ENCODE results near the gene C1QL2.

Gene C1QL2

DNA sequence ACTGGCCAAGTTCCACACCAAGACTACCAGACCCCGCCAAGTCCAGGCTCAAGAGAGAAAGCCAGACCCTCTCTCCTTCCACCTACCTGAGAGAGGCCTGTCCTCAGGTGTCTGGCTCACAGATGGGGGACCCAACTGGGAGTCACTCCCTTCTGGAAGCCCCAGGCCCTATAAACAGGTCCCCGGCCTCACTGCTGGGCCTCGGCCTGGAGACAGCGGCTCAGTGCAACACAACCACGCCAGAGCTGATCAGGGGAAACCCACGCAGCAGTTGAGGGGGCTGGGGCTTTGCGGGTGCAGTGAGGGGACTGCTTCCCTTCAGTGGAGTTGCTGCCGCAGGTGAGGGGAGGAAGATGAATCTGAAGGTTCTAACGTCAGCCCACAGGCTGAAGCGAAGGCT, 22.8 kb upstream of the C1QL2 start:
- DNase-seq = no peak
- in situ Hi-C loops (cut with HindIII; ENCODE audit: low pct_ligation_motif_present, low pct_unique_long_range_greater_than_20kb, low sequenced_read_pairs) = no loop called here

DNA sequence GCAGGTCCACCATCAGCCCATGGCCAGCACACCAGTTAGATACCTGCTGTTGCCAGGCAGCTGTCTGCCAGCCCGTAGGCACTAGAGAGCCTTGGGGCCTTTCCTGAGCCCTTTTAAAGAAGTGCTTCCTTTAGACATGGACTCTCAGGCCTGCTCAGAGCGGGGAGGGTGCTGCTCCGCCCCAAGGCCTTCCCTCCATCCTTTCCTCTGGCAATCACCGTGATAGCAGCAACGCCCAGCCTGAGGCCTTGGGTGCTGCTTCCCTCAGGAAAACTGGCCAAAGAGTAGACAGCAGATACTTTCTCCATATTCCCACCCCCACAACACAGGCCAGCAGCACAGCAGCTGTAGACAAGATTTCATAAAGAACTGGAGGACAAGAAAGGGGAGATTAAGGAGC, 22.3 kb upstream of the C1QL2 start:
- in situ Hi-C loops (cut with HindIII; ENCODE audit: low pct_ligation_motif_present, low pct_unique_long_range_greater_than_20kb, low sequenced_read_pairs) = no loop called here
- no peak for DNase-seq

DNA sequence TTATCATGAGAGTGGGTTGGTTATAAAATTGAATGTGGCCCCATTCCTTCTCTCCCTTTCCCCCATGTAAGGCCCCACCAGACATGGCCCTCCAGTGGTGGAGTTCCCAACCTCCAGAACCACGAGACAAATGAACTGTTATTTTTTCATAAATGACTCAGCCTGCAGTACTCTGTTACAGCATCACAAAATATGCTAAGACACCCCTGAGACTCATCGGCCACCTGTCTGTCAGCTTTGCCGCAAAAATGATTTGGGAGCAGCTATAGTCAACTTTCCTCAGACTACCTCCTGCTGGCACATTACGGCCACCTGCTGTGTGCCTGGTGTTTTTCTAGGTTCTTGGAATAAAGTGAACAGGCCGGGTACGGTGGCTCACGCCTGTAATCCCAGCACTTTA, 21.4 kb upstream of the C1QL2 start:
- in situ Hi-C loops (cut with HindIII; ENCODE audit: low pct_ligation_motif_present, low pct_unique_long_range_greater_than_20kb, low sequenced_read_pairs) = no loop called here
- peak; percentile 33 for DNase-seq

DNA sequence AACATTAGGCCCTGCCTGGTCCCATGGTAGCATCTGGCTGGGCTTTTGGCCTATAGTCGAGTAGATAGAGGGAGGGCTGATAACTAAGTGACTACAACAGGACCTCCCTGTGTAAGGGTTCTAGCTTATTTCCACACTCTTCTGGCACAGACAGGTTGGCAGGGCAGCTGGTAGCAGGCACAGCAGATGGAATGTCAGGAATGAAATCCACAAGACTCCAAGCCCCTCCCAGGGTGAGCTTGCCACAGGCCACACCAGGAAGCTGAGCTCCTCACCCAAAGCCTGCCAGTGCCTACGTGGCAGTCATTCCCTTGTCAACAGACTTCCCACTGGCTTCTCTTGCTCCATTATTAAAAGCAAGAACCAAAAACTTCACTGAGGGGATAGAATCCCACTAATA, 20.7 kb upstream of the C1QL2 start:
- DNase-seq = peak; percentile 90
- in situ Hi-C loops (cut with HindIII; ENCODE audit: low pct_ligation_motif_present, low pct_unique_long_range_greater_than_20kb, low sequenced_read_pairs) = no loop called here

DNA sequence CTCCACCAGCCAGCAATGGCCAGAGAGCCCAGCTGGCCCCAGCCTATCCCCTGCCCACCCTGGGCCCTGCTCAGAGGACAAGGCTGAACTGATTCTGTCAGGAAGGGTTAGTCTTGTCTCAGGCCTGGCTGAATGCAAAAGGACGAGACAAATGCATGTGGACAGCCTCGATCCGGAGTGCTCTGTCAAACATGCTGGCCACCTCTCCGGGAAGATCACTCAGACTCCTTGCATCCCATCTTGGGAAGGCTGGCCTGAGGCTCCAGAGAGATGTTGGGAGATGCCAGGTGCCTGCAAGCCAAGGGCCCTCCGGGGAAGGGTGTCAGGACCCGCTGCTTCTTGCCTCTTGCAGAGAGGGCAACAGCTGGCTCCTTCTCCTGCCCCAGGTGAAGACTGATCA, 20.2 kb upstream of the C1QL2 start:
- no peak for DNase-seq
- in situ Hi-C loops (cut with HindIII; ENCODE audit: low pct_ligation_motif_present, low pct_unique_long_range_greater_than_20kb, low sequenced_read_pairs) = no loop called here

DNA sequence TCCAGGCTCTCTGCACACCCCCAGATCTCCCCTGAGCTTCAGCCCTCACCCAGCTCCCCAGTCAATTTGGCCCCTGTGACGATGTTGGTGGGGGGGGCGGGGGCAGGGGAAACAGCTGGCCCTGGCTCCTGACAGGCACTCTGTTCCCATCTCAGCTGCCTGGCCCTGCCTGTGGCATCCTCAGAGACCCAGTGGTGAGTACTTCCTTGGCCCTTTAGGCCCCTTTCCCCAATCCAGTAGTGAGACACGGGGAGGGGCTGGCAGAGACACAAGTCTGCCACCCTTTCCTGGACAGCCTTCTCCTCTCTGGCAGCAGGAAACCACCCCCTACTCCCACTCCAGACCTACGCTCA, 19.3 kb upstream of the C1QL2 start:
- no peak for DNase-seq
- in situ Hi-C loops (cut with HindIII; ENCODE audit: low pct_ligation_motif_present, low pct_unique_long_range_greater_than_20kb, low sequenced_read_pairs) = no loop called here

DNA sequence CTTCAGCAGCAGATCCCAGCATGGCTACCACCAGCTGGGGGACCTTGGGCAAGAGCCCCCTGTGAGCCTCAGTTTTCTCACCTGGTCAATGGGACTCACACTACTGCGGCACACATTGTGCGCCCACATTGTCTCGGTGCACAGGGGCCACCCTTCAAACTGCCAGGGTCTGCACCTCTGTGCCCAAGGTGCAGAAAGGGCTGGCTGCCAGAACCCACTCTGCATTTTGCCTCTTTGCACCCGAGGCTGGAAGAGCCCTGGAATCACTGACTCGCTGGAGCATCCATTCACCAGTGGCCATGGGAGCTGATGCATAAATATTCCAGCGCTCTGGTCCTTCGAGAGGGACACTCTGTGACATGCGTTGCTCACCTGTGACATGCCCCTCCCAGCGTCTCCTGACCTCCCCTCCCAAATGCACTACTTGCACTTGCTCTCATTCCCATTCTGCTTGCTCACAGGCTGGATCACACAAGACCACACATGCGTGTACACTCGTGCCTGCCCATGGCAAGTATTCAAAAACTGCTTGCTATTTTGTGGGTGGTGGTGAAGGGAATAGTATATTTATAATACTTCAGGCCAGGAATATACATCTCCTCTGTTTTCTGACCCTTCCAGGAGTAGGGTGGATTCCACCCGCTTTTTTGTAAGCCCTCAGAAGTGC, 18.8 kb upstream of the C1QL2 start:
- in situ Hi-C loops (cut with HindIII; ENCODE audit: low pct_ligation_motif_present, low pct_unique_long_range_greater_than_20kb, low sequenced_read_pairs) = no loop called here
- DNase-seq = no peak

DNA sequence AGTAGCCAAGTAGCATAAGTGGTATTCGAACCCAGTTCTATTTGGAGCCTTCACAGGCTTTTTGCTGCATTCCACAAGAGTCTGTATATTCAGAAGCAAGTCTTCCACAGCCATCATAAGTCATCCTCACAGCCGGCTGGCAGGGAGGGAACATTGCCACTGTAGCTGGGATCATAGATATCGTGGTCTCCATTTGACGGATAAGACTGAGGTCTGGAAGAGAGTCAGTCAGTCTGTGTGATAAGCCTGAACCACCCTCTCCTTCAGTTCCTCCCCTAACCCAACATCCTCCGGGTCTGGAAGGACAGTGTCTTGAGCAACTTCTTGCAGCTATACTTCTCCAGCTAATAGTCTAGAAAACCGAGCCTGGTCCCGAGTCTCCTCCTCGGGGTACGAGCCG, 17.0 kb upstream of the C1QL2 start:
- in situ Hi-C loops (cut with HindIII; ENCODE audit: low pct_ligation_motif_present, low pct_unique_long_range_greater_than_20kb, low sequenced_read_pairs) = no loop called here
- DNase-seq = no peak

DNA sequence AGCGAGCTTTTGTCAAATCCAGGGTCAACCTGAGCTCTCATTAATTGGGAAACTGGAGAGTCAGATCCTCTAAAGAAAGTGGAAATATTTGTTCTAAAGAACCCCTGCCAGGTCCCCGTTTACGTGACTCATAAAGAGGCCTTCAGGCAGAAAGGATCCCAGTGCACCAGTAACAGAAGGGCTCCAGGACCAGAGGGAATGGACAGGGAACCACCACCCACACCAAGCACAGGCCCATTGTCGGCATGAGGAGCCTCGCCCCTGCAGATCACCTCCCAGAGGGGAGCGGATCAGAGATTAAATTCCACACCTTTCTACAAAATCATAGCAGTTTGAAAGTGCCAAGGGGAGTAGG, 16.4 kb upstream of the C1QL2 start:
- in situ Hi-C loops (cut with HindIII; ENCODE audit: low pct_ligation_motif_present, low pct_unique_long_range_greater_than_20kb, low sequenced_read_pairs) = no loop called here
- DNase-seq = no peak

DNA sequence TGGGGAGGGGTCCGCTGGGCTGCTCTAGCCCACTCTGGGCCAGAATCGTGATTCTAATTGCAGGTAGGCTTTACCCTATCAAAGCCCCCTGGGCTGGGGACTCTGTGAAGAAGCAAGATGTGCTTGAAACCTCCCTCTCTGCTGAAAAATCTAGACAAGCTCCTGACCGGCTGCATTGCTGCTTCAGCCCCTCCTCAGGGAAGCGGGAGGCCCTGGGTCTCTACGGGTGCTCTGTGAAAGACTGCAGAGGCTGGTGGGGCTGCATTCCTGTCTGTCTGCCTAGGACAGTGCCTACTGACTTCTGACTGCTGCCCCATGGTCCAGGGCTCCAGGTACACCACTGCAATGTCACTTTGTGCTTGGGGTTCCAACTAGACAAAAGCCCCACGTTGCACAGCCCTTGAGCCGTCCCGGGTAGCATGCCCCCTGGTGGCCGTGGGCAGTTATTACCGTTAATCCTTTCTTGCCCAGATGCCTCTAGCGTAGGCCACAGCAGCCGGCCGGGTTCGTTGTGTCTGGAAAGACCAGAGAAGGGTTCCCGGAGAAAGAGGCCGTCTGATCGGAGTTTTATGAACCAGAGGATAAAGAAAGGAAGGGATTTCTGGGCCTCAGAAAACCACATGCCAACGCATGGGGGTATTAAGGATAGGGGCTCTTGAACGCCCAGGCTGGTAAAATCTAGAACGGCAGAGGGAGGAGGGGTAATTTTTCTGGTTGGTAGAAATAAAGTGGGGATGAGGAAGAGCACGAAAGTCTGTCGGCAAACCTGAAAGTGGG, 15.9 kb upstream of the C1QL2 start:
- DNase-seq = peak; percentile 52
- in situ Hi-C loops (cut with HindIII; ENCODE audit: low pct_ligation_motif_present, low pct_unique_long_range_greater_than_20kb, low sequenced_read_pairs) = no loop called here

DNA sequence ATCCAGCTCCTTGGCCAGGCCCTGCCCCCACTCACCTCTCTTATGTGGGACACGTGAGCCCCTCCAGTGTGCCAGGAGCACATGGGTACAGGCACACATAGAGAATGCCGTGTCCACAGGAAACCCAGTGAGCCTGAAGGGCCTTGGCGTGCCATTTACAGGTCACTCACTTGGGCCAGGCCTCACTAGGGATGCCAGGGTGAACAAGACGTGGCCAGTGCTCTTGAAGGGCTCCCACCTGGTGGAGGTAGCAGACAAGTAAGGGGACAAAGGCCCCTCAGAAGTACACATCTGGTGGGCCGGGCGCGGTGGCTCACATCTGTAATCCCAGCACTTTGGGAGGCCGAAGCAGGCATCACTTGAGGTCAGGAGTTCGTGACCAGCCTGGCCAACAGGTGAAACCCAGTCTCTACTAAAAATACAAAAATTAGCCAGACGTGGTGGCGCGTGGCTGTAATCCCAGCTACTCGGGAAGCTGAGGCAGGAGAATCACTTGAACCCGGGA, 15.1 kb upstream of the C1QL2 start:
- in situ Hi-C loops (cut with HindIII; ENCODE audit: low pct_ligation_motif_present, low pct_unique_long_range_greater_than_20kb, low sequenced_read_pairs) = no loop called here
- no peak for DNase-seq

DNA sequence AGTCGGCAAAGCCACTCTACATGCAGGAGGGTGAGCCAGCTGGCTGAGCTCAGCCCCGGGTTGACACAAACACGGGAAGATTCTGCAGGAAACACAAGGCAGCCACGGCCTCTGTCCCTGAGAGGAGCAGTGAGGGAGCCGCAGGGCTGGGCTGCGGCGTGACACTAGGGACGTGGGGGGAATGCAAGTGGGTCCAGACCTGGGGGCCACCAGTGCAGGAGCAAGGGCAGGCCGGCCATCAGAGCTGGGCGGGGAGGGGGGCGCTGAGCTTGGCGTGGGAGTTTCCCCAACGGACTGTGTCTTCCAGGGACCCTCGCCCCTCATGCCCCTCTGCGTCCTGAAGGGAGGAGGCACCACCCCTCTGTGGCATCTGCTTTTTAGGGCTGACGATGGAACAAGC, 12.0 kb upstream of the C1QL2 start:
- no peak for DNase-seq
- in situ Hi-C loops (cut with HindIII; ENCODE audit: low pct_ligation_motif_present, low pct_unique_long_range_greater_than_20kb, low sequenced_read_pairs) = no loop called here

DNA sequence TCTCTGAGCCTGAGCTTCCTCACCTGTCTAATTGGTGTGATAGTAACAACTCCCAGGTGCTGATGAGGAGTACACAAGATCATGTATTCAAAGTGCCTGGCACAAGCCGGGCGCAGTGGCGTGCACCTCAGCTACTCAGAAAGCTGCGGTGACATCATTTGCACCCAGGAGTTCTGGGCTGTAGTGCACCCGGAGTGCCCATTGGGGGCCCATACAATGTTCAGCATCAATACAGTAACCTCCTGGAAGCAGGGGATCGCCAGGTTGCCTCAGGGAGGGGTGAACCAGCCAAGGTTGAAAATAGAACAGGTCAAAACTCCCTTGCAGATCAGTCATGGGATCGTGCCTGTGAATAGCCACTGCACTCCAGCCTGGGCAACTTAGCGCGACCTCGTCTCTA, 11.2 kb upstream of the C1QL2 start:
- DNase-seq = no peak
- in situ Hi-C loops (cut with HindIII; ENCODE audit: low pct_ligation_motif_present, low pct_unique_long_range_greater_than_20kb, low sequenced_read_pairs) = no loop called here

DNA sequence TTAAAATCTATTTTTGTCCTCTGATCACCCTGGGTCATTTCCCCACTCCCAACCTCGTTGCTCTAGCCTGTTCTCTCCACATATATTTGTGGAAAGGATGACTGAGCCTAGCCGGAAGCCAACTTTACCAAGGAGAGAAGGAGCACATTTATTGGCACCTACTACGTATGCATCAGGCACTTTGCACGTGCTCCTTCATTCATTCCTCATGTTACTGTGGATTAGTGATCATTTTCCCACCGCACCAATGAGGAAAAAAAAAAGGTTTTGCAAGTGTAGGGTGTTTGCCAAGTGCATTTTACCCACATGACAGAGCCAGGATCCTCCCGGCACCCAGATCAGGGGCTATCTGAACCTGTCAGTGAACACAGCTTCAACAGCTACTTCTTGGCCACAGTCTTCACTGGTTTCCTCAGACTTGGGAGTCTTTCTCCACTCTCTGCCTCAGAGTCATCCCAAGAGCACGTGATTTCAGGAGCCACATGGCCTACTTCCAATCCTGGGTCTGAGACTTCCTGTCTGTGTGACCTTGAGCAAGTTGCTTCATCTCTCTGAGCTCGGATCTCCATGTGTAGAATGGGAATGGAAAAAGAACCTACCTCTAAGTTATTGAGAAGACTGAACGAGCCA, 1.9 kb upstream of the C1QL2 start:
- no peak for DNase-seq
- in situ Hi-C loops (cut with HindIII; ENCODE audit: low pct_ligation_motif_present, low pct_unique_long_range_greater_than_20kb, low sequenced_read_pairs) = no loop called here

DNA sequence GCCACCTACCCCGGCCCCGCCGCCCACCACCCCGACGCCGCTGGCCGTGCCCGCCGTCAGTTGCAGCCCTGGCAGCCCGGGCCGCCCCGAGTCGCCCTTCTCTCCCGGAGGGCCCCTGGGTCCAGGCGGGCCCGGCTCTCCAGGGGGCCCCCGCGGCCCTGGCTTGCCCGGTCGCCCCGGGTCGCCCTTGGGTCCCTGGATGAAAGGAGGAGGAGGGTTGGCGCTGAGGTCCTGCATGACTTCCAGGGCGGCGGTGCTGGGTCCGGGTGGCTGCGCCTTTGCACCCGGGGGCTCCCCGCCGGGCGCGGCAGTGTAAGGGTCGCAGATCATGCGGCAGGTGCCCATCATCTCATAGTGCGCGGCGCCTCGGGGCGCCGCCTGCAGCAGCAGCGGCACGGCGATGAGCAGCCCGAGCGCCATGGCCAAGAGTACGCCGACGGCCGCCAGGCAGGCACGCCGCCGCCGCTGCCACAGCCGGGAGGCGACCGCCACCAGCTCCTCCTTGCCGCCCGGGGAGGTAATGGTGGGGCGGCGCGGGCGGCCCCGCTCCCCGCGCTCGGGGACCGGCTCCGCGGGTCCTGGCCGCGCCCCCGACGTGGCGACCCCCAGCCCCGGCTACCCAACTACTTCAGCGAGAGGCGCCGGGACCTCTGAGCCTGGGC, 570 bp downstream of the C1QL2 start:
- no peak for DNase-seq
- in situ Hi-C loops (cut with HindIII; ENCODE audit: low pct_ligation_motif_present, low pct_unique_long_range_greater_than_20kb, low sequenced_read_pairs) = no loop called here

DNA sequence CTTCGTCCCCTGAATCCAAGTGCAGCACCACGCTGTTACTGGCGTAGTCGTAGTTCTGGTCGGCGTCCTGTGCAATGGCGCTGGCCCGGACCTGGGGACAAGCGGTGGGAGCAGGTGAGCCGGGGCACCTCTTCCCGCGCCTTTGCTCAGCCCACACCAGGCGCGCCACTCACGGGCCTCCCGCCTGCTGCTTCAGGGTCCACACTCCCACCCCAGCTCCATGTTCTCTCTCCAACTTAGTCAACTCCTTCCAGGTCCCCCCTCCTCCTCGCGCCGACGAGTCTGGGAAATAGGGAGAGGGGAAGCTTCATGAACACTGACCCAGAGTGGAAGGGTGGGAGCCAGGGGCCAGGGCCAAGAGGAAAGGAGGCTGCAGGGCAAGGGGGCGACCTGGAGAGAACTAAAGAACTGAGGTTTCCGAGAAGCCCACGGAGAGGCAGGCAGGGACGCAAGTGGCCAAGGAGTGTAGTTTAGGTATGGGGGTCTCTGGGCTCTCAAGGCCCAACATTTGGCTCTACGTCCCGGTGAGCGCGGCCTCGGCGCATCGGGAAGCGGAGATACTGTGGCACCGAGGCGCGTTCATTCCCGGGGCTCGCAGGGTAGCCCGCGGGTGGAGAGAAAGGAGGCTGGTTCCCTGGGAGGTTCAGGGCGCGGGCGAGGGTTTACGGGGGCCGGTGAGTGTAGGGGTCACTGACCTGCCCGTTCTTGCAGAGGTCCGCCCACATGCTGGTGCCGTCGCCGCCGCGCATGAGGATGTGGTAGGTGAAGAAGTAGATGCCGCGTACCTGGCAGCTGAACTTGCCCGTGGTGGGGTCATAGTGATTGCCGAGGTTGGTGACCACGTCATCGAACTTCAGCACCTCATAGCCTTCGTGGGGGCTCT, 1.4 kb downstream of the C1QL2 start:
- in situ Hi-C loops (cut with HindIII; ENCODE audit: low pct_ligation_motif_present, low pct_unique_long_range_greater_than_20kb, low sequenced_read_pairs) = no loop called here
- no peak for DNase-seq

DNA sequence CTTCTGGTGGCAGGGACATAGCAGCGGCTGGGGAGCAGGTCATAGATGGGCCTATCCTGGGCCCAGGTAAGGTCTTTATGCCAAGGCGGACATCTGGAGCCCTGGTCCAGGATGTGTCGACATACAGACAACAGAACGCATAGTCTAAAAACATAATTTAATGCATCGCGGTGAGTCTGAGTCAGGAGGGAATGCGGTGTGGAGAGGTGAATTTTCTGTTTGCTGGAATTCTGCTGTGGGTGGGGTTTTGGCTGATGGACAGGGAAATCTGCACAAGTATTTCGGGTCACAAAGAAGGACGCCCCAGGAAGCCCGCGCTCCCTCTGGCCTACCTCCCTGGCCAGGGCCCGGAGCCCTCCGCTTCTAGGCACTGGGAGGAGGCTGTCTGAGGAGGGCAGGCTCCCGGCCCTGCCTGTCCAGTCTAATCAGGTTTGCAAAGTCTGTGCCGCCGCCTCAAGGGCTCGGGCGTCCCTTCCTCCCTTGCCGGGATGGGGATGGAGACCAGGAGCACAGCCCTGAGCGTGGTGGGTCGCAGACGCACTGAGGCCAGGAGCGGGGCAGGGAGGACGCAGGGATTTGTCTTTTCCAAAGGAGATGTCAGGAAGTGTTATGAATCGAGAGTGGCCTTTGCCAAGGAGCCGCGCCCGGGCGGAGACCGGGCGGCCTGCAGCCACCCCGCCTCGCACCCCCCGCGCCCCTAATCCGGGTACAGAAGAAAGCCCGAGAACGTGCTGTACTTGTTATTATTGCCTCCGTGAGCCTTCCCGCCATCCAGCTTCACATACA, 2.3 kb downstream of the C1QL2 start:
- in situ Hi-C loops (cut with HindIII; ENCODE audit: low pct_ligation_motif_present, low pct_unique_long_range_greater_than_20kb, low sequenced_read_pairs) = no loop called here
- no peak for DNase-seq

DNA sequence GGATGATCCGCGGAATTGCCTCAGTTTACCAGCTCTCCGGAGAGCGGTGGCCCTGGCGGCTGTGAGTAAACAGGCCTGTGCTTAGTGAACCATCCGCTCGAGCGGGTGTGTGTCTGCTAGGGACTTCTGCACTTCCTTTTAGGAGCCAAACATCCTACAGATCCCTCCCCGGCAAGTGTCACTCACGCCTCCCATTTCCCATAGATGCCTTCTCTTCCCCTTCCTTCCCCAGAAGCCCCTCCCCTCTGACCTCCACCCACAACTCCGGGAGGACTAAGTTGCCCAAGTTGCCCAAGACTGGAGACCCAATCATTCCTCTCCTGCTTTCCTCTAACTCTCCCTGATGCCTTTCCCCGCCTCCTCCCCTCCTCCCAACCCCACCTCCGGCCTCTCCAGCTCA, 2.9 kb downstream of the C1QL2 start:
- no peak for DNase-seq
- in situ Hi-C loops (cut with HindIII; ENCODE audit: low pct_ligation_motif_present, low pct_unique_long_range_greater_than_20kb, low sequenced_read_pairs) = no loop called here
